Neuron (in vitro differentiated cells): ENCODE measurements around the gene ARHGAP27.
"Not testable (repeated sequence)": the region's sequence is repeated elsewhere in the genome, so short reads cannot be mapped to it uniquely, and the experiment has no call there.

Source experiments
- H2AFZ ChIP-seq: one replicate; pipeline ENCODE4 v1.6.1; 2013; ENCODE audit warnings: low read depth, mild to moderate bottlenecking, inconsistent platforms, low read length, moderate library complexity
- H3K27me3 ChIP-seq: one replicate; pipeline ENCODE4 v1.6.1; 2013; ENCODE audit warnings: low read length; ENCODE audit not compliant: insufficient read depth
- H3K36me3 ChIP-seq: one replicate; pipeline ENCODE4 v1.6.1; 2013; ENCODE audit warnings: low read length; ENCODE audit not compliant: insufficient read depth
- H3K4me1 ChIP-seq: one replicate; pipeline ENCODE4 v1.6.1; 2013; ENCODE audit warnings: low read length; ENCODE audit not compliant: insufficient read depth
- H3K4me3 ChIP-seq: 2 replicates; pipeline ENCODE4 v1.5.1; 2013; ENCODE audit warnings: mild to moderate bottlenecking, low read length, moderate library complexity
- H3K9me3 ChIP-seq: one replicate; pipeline ENCODE4 v1.6.1; 2013; ENCODE audit warnings: low read length

ARHGAP27 gene, protein sequence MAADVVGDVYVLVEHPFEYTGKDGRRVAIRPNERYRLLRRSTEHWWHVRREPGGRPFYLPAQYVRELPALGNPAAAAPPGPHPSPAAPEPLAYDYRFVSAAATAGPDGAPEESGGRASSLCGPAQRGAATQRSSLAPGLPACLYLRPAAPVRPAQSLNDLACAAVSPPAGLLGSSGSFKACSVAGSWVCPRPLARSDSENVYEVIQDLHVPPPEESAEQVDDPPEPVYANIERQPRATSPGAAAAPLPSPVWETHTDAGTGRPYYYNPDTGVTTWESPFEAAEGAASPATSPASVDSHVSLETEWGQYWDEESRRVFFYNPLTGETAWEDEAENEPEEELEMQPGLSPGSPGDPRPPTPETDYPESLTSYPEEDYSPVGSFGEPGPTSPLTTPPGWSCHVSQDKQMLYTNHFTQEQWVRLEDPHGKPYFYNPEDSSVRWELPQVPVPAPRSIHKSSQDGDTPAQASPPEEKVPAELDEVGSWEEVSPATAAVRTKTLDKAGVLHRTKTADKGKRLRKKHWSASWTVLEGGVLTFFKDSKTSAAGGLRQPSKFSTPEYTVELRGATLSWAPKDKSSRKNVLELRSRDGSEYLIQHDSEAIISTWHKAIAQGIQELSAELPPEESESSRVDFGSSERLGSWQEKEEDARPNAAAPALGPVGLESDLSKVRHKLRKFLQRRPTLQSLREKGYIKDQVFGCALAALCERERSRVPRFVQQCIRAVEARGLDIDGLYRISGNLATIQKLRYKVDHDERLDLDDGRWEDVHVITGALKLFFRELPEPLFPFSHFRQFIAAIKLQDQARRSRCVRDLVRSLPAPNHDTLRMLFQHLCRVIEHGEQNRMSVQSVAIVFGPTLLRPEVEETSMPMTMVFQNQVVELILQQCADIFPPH

DNA sequence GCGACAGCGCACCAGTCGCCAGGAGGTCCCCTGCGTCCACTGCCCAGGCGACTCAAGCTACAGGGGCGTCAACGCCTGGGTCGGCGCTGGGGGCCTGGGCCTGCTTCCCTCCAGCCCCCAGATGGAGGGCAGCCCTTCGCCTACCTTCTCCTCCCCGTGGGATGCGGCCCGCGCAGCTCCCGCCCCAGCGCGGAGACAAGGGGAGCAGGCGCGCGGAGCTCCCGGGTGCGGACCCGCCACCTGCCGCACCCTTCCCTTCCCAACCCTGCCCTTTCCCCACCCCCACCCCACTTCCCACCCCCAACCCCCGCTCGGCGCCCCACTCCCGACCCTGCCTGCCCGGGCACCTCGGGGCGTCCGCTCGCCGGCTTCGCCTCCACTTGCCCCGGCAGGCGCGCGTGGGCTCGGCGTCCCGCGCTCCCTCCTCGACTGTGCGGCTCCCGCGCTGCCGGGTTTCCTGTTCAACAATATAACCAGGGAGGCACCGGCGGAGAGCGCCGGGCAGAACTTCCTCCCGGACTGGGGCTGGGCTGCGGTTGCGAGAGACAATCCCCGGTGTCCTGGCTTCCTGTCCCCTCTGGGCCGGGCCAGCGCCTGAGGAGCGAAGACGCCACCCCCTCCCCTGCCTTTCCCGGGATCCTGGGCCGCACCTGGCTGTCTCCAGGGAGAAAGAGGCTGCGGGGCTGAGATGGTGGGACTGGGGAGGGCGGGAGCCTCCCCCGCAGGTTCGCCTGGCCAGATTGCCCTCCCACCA lies at the start of gene ARHGAP27:
ARHGAP27 (minus strand) TSS at position 466 of the 754 bp plus-strand sequence. CDS start 2,591 bp downstream, outside the sequence.
- Histone ChIP-seq H3K36me3 (peaks cover 8% of the 10 kb centered on the region), H3K9me3 (no peaks in the 10 kb centered on the region), H3K27me3 (peaks cover 48% of the 10 kb centered on the region), H3K4me1 (peaks cover 22% of the 10 kb centered on the region), H2AFZ (peak within 1 kb of the TSS; percentile 27), H3K4me3 (peak within 1 kb of the TSS; percentile 48)

DNA sequence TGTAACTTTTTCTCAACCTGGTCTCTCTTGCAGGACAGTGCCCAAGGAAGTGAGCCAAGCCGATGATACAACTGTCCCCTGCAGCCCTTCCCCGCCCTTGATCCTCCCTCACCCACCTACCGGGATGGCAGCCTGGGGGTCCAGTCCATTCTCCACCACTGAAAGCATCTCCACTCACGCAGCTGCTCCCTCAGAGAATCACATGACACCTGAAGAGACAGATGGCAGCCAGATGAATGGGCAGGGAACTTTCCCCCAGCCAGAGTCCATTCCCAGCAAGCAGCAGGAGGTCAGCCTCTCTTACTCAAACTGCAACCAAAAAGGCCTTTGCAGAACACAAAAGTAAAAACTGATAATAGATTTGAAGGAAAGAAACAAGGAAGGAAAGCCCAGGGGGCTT lies 49.6 kb upstream of the ARHGAP27 start:
- not testable (repeated sequence) for H3K4me3 ChIP-seq

DNA sequence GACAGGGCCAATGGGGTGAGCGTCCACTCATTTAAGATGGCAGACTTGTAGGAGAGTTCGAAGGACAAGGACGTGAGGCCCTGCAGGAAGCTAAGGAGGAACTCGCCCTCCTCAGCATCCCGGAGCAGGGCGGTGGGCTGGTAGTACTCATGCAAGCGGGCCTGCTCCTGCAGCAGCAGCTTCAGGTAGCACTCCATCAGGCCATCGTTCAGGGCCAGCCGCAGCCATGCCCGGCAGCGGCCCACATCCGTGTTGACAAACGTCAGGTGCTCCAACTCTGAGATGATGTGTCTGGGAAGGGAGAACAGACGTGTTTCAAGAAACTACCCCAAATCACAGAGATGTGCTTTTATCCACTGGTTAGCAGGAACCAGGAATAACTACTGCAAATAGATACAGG lies 42.8 kb upstream of the ARHGAP27 start:
- not testable (repeated sequence) for H3K4me1 ChIP-seq

More for the DNA sequence above, 49.6 kb upstream of the ARHGAP27 start:
- not testable (repeated sequence) for H2AFZ ChIP-seq, H3K27me3 ChIP-seq, H3K9me3 ChIP-seq, H3K36me3 ChIP-seq, H3K4me1 ChIP-seq

DNA sequence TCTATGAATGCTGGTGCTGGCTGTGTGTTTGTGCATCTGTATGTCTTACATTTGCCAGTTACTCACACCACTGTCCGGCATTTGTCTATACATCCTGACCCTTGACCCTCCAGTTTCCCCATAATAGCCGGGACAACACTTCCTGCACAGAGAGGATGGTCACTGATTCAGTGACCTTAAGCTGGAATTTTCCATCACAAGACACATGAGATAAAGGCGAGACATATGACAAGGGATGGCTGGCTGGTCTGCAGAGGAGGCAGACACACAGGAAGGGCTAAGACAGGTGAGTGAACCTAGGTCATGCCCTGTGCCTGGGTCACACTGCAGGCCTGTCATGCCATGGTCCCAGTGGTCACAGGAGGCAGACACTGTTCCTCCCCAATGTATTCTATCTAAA lies 39.6 kb upstream of the ARHGAP27 start:
- not testable (repeated sequence) for H2AFZ ChIP-seq, H3K27me3 ChIP-seq, H3K9me3 ChIP-seq, H3K4me3 ChIP-seq, H3K4me1 ChIP-seq, H3K36me3 ChIP-seq

More for the DNA sequence above, 42.8 kb upstream of the ARHGAP27 start:
- H3K27me3 ChIP-seq, H3K9me3 ChIP-seq, H2AFZ ChIP-seq, H3K4me3 ChIP-seq, H3K36me3 ChIP-seq: not testable (repeated sequence)

DNA sequence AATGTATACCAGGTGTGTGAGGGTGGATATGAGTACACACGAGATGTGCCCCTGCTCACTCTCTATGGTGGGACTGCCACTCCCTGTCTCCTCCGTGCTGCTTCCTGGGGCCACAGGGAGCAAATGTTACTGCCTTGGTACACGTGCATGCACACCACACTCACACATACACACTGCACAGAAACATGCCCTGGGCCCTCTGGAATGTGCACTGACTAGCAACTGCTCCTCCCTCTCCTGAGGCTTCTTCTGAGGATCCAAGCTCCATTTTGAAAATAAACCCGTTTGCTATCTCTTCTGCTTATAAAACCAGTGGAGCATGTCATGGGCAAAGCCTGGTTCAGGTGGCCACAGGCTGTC lies 36.5 kb upstream of the ARHGAP27 start:
- not testable (repeated sequence) for H2AFZ ChIP-seq, H3K9me3 ChIP-seq, H3K27me3 ChIP-seq, H3K4me1 ChIP-seq, H3K4me3 ChIP-seq, H3K36me3 ChIP-seq

DNA sequence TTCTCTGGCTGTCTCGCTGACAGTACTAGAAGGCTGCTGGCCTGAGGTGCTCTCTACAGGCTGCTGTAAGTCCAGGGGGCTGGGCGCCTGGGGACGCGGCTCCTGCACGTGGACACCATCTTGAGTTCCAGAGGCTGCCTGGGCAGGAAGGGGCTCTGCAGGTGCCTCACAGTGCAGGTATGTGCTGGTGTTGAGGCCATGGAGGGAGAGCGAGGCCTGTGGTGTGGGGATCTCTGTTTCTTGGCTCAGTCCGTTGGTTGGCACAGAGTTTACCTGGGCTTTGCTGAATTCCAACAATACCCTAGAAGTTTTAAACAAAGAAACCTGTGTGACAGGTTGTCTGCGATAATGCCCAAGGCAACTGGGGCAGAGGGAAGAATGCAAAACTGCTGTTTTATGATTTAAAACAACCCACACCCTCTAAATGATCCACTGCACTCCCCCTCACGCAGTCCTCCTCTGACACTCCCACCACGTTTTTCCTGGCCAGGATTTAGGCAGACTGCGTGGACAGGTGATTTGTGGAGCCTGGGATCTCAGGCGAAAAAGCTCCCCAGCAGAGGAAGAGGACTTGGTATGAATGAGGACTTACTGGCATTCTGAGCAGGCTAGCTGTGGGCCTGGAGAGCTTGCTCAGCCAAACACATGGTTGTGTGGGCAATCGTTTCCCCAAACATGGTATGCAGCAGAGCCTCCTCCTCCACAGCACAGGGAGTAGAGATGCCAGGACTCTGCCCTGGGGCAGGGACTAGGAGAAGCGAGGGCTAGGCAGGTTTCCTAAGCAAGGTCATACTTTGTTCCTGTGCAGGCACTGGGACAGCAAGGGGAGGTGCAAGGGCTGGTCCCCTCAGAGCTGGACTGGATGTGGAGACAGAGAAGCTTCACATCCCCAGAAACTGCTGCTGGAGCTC lies 35.9 kb upstream of the ARHGAP27 start:
- not testable (repeated sequence) for H3K4me3 ChIP-seq, H2AFZ ChIP-seq, H3K4me1 ChIP-seq, H3K27me3 ChIP-seq, H3K36me3 ChIP-seq, H3K9me3 ChIP-seq

DNA sequence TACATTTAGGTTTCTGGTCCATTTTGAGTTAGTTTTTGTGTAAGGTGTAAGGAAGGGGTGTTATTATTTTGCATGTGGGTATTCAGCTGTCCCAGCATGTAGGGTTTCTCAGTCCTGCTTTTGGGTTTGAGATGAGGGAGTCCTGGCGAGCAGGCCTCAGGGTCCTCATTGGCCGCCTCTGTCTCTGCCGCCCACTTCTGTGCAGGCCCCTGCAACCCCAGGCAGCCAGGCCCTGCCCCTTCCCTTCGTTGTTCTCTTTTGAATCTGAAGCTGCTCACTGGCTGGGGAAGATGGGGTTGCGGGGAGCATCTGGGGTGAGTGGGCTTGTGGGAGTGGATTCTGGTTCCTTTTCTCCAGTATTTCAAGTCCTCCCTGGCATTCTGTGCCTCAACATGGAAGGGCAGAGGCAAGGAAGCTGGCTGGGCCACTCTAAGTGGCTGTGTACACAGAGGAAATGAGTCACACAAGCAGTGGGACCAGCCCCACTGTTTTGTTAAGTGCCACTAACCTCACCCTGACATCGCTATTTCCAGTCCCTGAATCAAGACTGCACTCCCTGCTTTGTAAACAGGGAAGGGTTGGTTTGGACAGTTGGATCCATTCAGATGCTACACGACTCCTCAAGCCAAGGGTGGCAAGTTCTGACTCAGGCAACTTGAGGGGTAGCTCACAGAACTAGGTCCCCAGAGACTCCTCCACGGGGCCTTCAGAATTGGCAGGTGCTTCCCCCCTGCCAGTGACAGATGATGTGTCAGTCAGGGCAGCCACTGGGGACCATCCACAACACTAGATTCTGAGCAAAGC lies 29.1 kb upstream of the ARHGAP27 start:
- not testable (repeated sequence) for H3K4me3 ChIP-seq, H2AFZ ChIP-seq, H3K4me1 ChIP-seq, H3K27me3 ChIP-seq, H3K36me3 ChIP-seq, H3K9me3 ChIP-seq

DNA sequence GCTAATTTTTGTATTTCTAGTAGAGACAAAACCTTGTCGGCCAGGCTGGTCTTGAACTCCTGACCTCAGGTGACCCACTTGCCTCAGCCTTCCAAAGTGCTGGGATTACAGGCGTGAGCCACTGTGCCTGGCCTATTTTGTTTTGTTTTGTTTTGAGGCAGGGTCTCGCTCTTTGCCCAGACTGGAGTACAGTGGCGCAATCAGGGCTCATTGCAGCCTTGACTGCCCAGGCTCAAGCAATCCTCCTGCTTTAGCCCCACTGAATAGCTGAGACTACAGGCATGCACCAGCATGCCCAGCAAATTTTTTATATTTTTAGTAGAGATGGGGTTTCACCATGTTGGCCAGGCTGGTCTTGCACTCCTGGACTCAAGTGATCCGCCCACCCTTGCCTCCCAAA lies 27.8 kb upstream of the ARHGAP27 start:
- not testable (repeated sequence) for H2AFZ ChIP-seq, H3K4me3 ChIP-seq, H3K4me1 ChIP-seq, H3K27me3 ChIP-seq, H3K9me3 ChIP-seq, H3K36me3 ChIP-seq

DNA sequence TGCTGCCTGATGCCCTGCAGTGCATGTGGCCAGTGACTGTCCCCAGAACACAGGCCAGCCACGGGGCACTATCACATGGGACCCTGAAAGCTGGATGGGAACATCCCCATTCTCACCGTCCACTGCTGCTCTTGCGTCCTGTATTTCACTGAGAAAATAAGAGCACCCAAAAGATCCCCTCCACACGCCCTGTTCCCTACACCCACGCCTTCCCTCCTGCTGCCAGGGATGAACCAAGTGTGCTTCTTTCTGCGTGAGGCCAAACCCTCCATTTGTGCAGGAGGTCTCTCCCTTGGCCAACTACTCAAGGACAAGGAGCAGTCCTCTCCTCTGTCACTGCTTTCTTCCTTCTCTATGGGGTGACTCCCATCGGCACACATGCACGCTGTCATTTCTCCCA lies 21.7 kb upstream of the ARHGAP27 start:
- not testable (repeated sequence) for H2AFZ ChIP-seq, H3K4me3 ChIP-seq

DNA sequence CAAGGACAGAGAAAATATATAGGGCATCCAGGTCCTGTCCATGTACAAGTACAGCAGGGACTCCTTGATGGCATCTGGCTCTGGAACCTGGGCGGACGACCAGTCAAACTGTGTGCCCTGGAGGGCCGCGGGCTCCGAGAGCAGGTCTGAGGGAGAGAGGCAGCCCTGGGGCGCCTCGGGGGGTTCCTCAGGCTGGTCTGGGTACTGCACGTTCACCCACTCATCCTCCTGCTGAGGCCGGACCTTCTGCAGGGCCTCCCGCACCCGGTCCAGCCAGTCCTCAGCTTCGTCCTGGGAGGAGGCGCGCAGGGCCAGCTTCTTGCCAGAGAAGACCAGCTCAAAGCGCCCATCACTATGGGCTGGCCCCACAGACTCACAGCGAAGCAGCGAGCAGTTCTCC lies 21.1 kb upstream of the ARHGAP27 start:
- not testable (repeated sequence) for H3K4me1 ChIP-seq, H3K27me3 ChIP-seq, H3K9me3 ChIP-seq, H3K36me3 ChIP-seq, H2AFZ ChIP-seq, H3K4me3 ChIP-seq

More for the DNA sequence above, 21.7 kb upstream of the ARHGAP27 start:
- not testable (repeated sequence) for H3K4me1 ChIP-seq, H3K27me3 ChIP-seq, H3K9me3 ChIP-seq, H3K36me3 ChIP-seq

DNA sequence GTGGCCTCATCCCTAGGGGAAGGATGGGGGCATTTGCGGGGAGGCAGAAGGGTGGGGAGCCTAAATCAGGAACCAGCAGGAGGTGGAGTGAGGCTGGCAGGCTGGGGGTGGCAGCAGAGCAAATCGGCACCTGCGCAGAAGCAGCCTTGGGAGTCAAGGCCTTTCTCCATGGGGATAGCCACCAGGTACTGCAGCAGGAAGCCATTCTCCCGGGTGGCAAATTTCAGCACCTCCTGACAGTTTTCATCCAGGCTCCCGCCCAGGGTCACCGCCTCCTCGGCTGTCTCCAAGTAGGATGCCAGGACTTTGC lies 20.5 kb upstream of the ARHGAP27 start:
- not testable (repeated sequence) for H2AFZ ChIP-seq, H3K27me3 ChIP-seq, H3K36me3 ChIP-seq, H3K4me3 ChIP-seq, H3K9me3 ChIP-seq, H3K4me1 ChIP-seq
